H1 (cell line): ENCODE data around the gene NMRK1. TPM values are rescaled to one million over a fixed set of nuclear protein-coding genes. Genes with fewer than 3 reads are reported as not detected.
A peak's percentile ranks its signal among the peaks of the same experiment; 100 is the strongest.

Source experiments
- CTCF ChIA-PET: fragments of 300-600 bp; sonication (Branson Sonifier 250); formaldehyde crosslinking; loops from one replicate; lab custom pipeline; 2021; ENCODE audit not compliant: partially characterized antibody; lab: Charles Lee
- POLR2A ChIA-PET: fragments of 300-600 bp; sonication (Branson Sonifier 250); formaldehyde crosslinking; loops from one replicate; lab custom pipeline; 2021; ENCODE audit warnings: inconsistent platforms; ENCODE audit not compliant: partially characterized antibody; lab: Charles Lee
- DNase-seq, 2 experiments: peaks; one replicate each; pipeline versions ENCODE4 v3.0.0 to v3.0.0-alpha.2; 2010 to 2022; ENCODE audit warnings: low spot score in 2 of 2, low read depth in 1 of 2, mixed read lengths in 1 of 2
- FAIRE-seq: peaks from 2 replicates; lab custom pipeline; 2011; peaks lifted over from hg19 to GRCh38; lab: Jason Lieb, UNC
- H2AFZ ChIP-seq: 2 replicates; pipeline ENCODE4 v1.8.1; 2012; ENCODE audit warnings: low read length, inconsistent platforms
- H2AK5ac ChIP-seq: 2 replicates; pipeline ENCODE4 v1.6.1; 2013; ENCODE audit warnings: low read depth, low read length
- H2BK120ac ChIP-seq: replicated peaks from 2 replicates; pipeline ENCODE3; 2013; ENCODE audit warnings: low read depth, low read length, inconsistent platforms
- H2BK12ac ChIP-seq: 2 replicates; pipeline ENCODE4 v1.6.1; 2013; ENCODE audit warnings: low read depth, low read length
- H2BK15ac ChIP-seq: 2 replicates; pipeline ENCODE4 v1.6.1; 2013; ENCODE audit warnings: low read length
- H2BK20ac ChIP-seq: 2 replicates; pipeline ENCODE4 v1.6.1; 2013; ENCODE audit warnings: low read length
- H2BK5ac ChIP-seq: 2 replicates; pipeline ENCODE4 v1.6.1; 2013; ENCODE audit warnings: low read depth, low read length
- H3K14ac ChIP-seq: 2 replicates; pipeline ENCODE4 v1.6.1; 2013; ENCODE audit warnings: inconsistent platforms; ENCODE audit not compliant: insufficient read length
- H3K18ac ChIP-seq: 2 replicates; pipeline ENCODE4 v1.6.1; 2013; ENCODE audit warnings: low read length; ENCODE audit errors: extremely low read depth
- H3K23ac ChIP-seq: 2 replicates; pipeline ENCODE4 v1.6.1; 2013; ENCODE audit warnings: inconsistent platforms; ENCODE audit not compliant: insufficient read length
- H3K23me2 ChIP-seq: 2 replicates; pipeline ENCODE4 v1.6.1; 2013; ENCODE audit warnings: low read depth, low read length
- H3K27ac ChIP-seq: 2 replicates; pipeline ENCODE4 v1.6.1; 2011; ENCODE audit warnings: low read depth, low read length, inconsistent platforms
- H3K27me3 ChIP-seq, 4 experiments: replicated peaks in 1 of 4; 1 replicate in 1 of 4; 2 replicates in 3 of 4; pipeline versions ENCODE4 v1.6.1 to v1.8.1; 2011 to 2013; ENCODE audit warnings: low read length in 3 of 4, mild to moderate bottlenecking in 3 of 4, inconsistent platforms in 2 of 4, mixed read lengths in 2 of 4, moderate library complexity in 1 of 4; ENCODE audit not compliant: control insufficient read depth in 3 of 4, insufficient read depth in 3 of 4; ENCODE audit errors: extremely low read depth in 1 of 4
- H3K36me3 ChIP-seq, 4 experiments: 2 replicates each; pipeline versions ENCODE4 v1.6.1 to v1.8.1; 2011 to 2013; ENCODE audit warnings: mild to moderate bottlenecking in 4 of 4, low read length in 3 of 4, moderate library complexity in 2 of 4, control low read depth in 1 of 4, inconsistent platforms in 1 of 4; ENCODE audit not compliant: insufficient read depth in 4 of 4, control insufficient read depth in 2 of 4
- H3K4ac ChIP-seq: replicated peaks from 2 replicates; pipeline ENCODE3; 2013; ENCODE audit warnings: low read length, low read depth, mixed read lengths, inconsistent platforms; ENCODE audit not compliant: insufficient read length
- H3K4me1 ChIP-seq, 4 experiments: replicated peaks in 1 of 4; 1 replicate in 1 of 4; 2 replicates in 3 of 4; pipeline versions ENCODE4 v1.6.1 to v1.8.1; 2011 to 2013; ENCODE audit warnings: low read length in 3 of 4, inconsistent platforms in 2 of 4, mixed read lengths in 1 of 4; ENCODE audit not compliant: insufficient read depth in 4 of 4, control insufficient read depth in 3 of 4
- H3K4me2 ChIP-seq, 2 experiments: 2 replicates each; pipeline versions ENCODE4 v1.6.1 to v1.8.1; 2011 to 2013; ENCODE audit warnings: low read depth in 2 of 2, low read length in 2 of 2, control low read depth in 1 of 2, inconsistent platforms in 1 of 2, mild to moderate bottlenecking in 1 of 2; ENCODE audit not compliant: insufficient read depth in 1 of 2
- H3K4me3 ChIP-seq, 4 experiments: fragments of 200-600, 300-600 bp in 1 of 4; sonication (generic), shearing (Covaris generic), sonication (Bioruptor Twin) in 1 of 4; 2 replicates each; pipeline versions ENCODE4 v1.5.1 to v1.8.1; 2011 to 2016; ENCODE audit warnings: low read length in 4 of 4, low read depth in 3 of 4, control low read depth in 2 of 4, inconsistent platforms in 2 of 4, mild to moderate bottlenecking in 2 of 4, mixed read lengths in 1 of 4, moderate library complexity in 1 of 4; ENCODE audit not compliant: insufficient read depth in 2 of 4; ENCODE audit errors: extremely low read depth in 1 of 4
- H3K56ac ChIP-seq: replicated peaks from 2 replicates; pipeline ENCODE3; 2013; ENCODE audit warnings: low read depth, mild to moderate bottlenecking, mixed read lengths, low read length, inconsistent platforms; ENCODE audit not compliant: insufficient read length
- H3K79me1 ChIP-seq: 2 replicates; pipeline ENCODE4 v1.6.1; 2013; ENCODE audit warnings: low read depth, low read length, control low read depth
- H3K79me2 ChIP-seq, 2 experiments: 2 replicates each; pipeline versions ENCODE4 v1.6.1 to v1.8.1; 2012 to 2013; ENCODE audit warnings: low read length in 2 of 2, mild to moderate bottlenecking in 2 of 2, inconsistent platforms in 1 of 2; ENCODE audit not compliant: insufficient read depth in 2 of 2, control insufficient read depth in 1 of 2
- H3K9ac ChIP-seq, 4 experiments: replicated peaks in 1 of 4; 1 replicate in 1 of 4; 2 replicates in 3 of 4; pipeline versions ENCODE4 v1.6.1 to v1.8.1; 2011 to 2013; ENCODE audit warnings: low read depth in 3 of 4, low read length in 3 of 4, control low read depth in 2 of 4, mild to moderate bottlenecking in 2 of 4, moderate library complexity in 2 of 4, inconsistent platforms in 1 of 4; ENCODE audit errors: extremely low read depth in 1 of 4
- H3K9me3 ChIP-seq, 2 experiments: 2 replicates each; pipeline versions ENCODE4 v1.6.1 to v1.8.1; 2012 to 2013; ENCODE audit warnings: mild to moderate bottlenecking in 2 of 2, moderate library complexity in 2 of 2, control low read depth in 1 of 2, inconsistent platforms in 1 of 2, low read depth in 1 of 2, low read length in 1 of 2, mixed read lengths in 1 of 2; ENCODE audit not compliant: insufficient read depth in 2 of 2
- H4K20me1 ChIP-seq, 2 experiments: replicated peaks in 1 of 2; 2 replicates each; pipeline versions ENCODE3 to v1.8.1; 2011 to 2013; ENCODE audit warnings: inconsistent platforms in 2 of 2, low read length in 2 of 2, mild to moderate bottlenecking in 1 of 2; ENCODE audit not compliant: insufficient read depth in 2 of 2, control insufficient read depth in 1 of 2
- H4K5ac ChIP-seq: 2 replicates; pipeline ENCODE4 v1.6.1; 2013; ENCODE audit warnings: low read length, low read depth, mixed read lengths, inconsistent platforms; ENCODE audit not compliant: insufficient read length
- H4K8ac ChIP-seq: 2 replicates; pipeline ENCODE4 v1.8.0; 2013; ENCODE audit warnings: mild to moderate bottlenecking, moderate library complexity, low read length, inconsistent platforms; ENCODE audit not compliant: insufficient read depth; ENCODE audit errors: extremely low read depth
- H4K91ac ChIP-seq: replicated peaks from 2 replicates; pipeline ENCODE3; 2013; ENCODE audit warnings: low read length, mixed read lengths, inconsistent platforms; ENCODE audit not compliant: insufficient read length
- CEBPB ChIP-seq: IDR thresholded peaks from 2 replicates; pipeline ENCODE4 v1.6.1; 2012; ENCODE audit warnings: low read depth, low read length
- CTCF ChIP-seq, 3 experiments: IDR thresholded peaks; 1 replicate in 2 of 3; 2 replicates in 1 of 3; pipeline versions ENCODE4 v1.5.1 to v1.6.1; 2011; ENCODE audit warnings: low read length in 3 of 3, mild to moderate bottlenecking in 3 of 3, inconsistent platforms in 2 of 3, low read depth in 1 of 3, moderate library complexity in 1 of 3; ENCODE audit not compliant: insufficient read depth in 1 of 3; ENCODE audit errors: control extremely low read depth in 1 of 3
- GTF2F1 ChIP-seq: IDR thresholded peaks from 2 replicates; pipeline ENCODE4 v1.6.1; 2012; ENCODE audit warnings: low read depth, low read length, improper control_type of control experiment, borderline replicate concordance
- HDAC6 ChIP-seq: IDR thresholded peaks from one replicate; pipeline ENCODE4 v1.7.1; 2012; ENCODE audit warnings: low read depth, mild to moderate bottlenecking, inconsistent platforms, low read length, moderate library complexity
- JUN ChIP-seq: IDR thresholded peaks from 2 replicates; pipeline ENCODE4 v1.6.1; 2011; ENCODE audit warnings: low read depth, mild to moderate bottlenecking, improper control_type of control experiment, low read length
- MAX ChIP-seq: IDR thresholded peaks from 2 replicates; pipeline ENCODE4 v1.6.1; 2012; ENCODE audit warnings: inconsistent platforms
- NRF1 ChIP-seq: IDR thresholded peaks from 2 replicates; pipeline ENCODE4 v1.6.1; 2011; ENCODE audit warnings: mild to moderate bottlenecking, low read depth, low read length, improper control_type of control experiment
- SP4 ChIP-seq: IDR thresholded peaks from 2 replicates; pipeline ENCODE4 v1.6.1; 2012; ENCODE audit warnings: low read length, inconsistent platforms
- TAF1 ChIP-seq: IDR thresholded peaks from 2 replicates; pipeline ENCODE4 v1.6.1; 2011; ENCODE audit warnings: mild to moderate bottlenecking, low read depth, low read length
- USF2 ChIP-seq: IDR thresholded peaks from 2 replicates; pipeline ENCODE4 v1.6.1; 2011; ENCODE audit warnings: low read length, improper control_type of control experiment
- YY1 ChIP-seq: IDR thresholded peaks from 2 replicates; pipeline ENCODE4 v1.6.1; 2011; ENCODE audit warnings: low read depth, mild to moderate bottlenecking, low read length
- WGBS, 2 experiments: shearing (Covaris generic) in 1 of 2; methylation state at CpG; one replicate each; pipeline versions ENCODE4 v1.1.6 to v1.1.7; 2013 to 2015; ENCODE audit warnings: low lambda C conversion rate in 2 of 2, mixed read lengths in 2 of 2, inconsistent platforms in 1 of 2, low coverage in 1 of 2, missing lambda C conversion rate in 1 of 2; ENCODE audit not compliant: insufficient replicate concordance in 2 of 2, insufficient coverage in 1 of 2, insufficient read length in 1 of 2; ENCODE audit errors: extremely low coverage in 1 of 2, missing lambda C conversion rate in 1 of 2; 5-methylcytosine and 5-hydroxymethylcytosine counted together
- polyA plus RNA-seq, 7 experiments: library from polyadenylated mRNA; depleted of rRNA in 3 of 7; stranded (reverse) in 5 of 7; unstranded in 2 of 7; fragments of >200 nt in 5 of 7; fragments of 200-250 nt in 2 of 7; gene quantifications; 1 replicate in 5 of 7; 2 replicates in 1 of 7; 4 replicates in 1 of 7; pipeline versions ENCODE4 v1.2.1 to v1.2.3, GENCODE V29; 2011 to 2013; ENCODE audit warnings: missing spikeins in 2 of 7, mixed read lengths in 2 of 7
- total RNA-seq: library from RNA; stranded (reverse); fragmentation: NEBNext Ultra II Directional; extraction: Animal tissue kit (Norgen Biotek cat#: 25700); gene quantifications from 2 replicates; pipeline ENCODE4 v1.2.1, GENCODE V29; 2021

NMRK1 gene
- total and polyA plus RNA-seq, 2 of the 8 experiments (the other 6 are each of a cell fraction or from before 2014, with no cell fraction given) = 5.8 to 8.1 TPM

- Histone ChIP-seq H3K4me3 (no peak overlapping the region), H3K14ac (no peak overlapping the region), H3K9ac (no peak overlapping the region), H3K23ac (no peak overlapping the region), H4K5ac (no peak overlapping the region), H4K91ac (no peak overlapping the region), H3K79me1 (no peaks in the 10 kb centered on the region; the same call in 1 of the 2 replicates), H3K27me3 (no peaks in the 10 kb centered on the region), H3K9me3 (no peaks in the 10 kb centered on the region), H3K56ac (no peak overlapping the region), H2BK15ac (no peak overlapping the region), H3K23me2 (peaks cover 2% of the 10 kb centered on the region; the same call in 1 of the 2 replicates), H2AFZ (no peak overlapping the region), H2BK120ac (no peak overlapping the region), H2BK20ac (no peak overlapping the region), H3K79me2 (peaks cover 0 to 2% of the 10 kb centered on the region in 2 experiments; a peak in 1 of 4 replicates), H3K36me3 (peaks cover 0 to 4% (median 0%) of the 10 kb centered on the region in 4 experiments; a peak in 1 of 8 replicates), H2BK5ac (no peak overlapping the region), H4K8ac (no peak overlapping the region), H3K18ac (no peak overlapping the region), H3K4me2 (peak overlapping the region in 1 of 2 experiments; percentile 95; a peak in 1 of 4 replicates), H2BK12ac (no peak overlapping the region), H2AK5ac (no peak overlapping the region), H4K20me1 (peaks cover 0 to 1% of the 10 kb centered on the region in 2 experiments), H3K4me1 (peaks cover 0 to 9% (median 5%) of the 10 kb centered on the region in 4 experiments; a peak in 4 of 7 replicates), H3K4ac (no peak overlapping the region), H3K27ac (no peak overlapping the region)
- WGBS, 2 experiments = 100% methylated on average over 1 of the region's 1 CpG; no CpG with 5 or more reads in 1 of the 2 experiments
- POLR2A ChIA-PET = no interaction called here
- DNase-seq (no peak), FAIRE-seq (no peak)
- CTCF ChIA-PET = interaction anchor here (1.0 to 2.1 kb wide), 5 partner anchors 9 to 312 kb away, joined by 3 to 9 read pairs (median 4); no protein-coding TSS in a partner anchor
- TF ChIP-seq CEBPB (no peak), NRF1 (no peak), YY1 (no peak), CTCF (IDR thresholded peaks at IDR 0.05; ENCODE audit: control extremely low read depth in 1 of 3, insufficient read depth in 1 of 3, low read depth in 1 of 3, low read length in 3 of 3) (no peak), TAF1 (no peak), HDAC6 (no peak), JUN (no peak), MAX (no peak), SP4 (no peak), GTF2F1 (no peak), USF2 (no peak)
Observed at GRCh38 chr9:75085640-75086039, 2.3 kb downstream of the NMRK1 start.
